H1 (cell line): ENCODE measurements around the gene DDT. TPM values are rescaled to one million over a fixed set of nuclear protein-coding genes. Genes with fewer than 3 reads are reported as not detected.

Experiments
- CTCF ChIA-PET: fragments of 300-600 bp; sonication (Branson Sonifier 250); formaldehyde crosslinking; loops from one replicate; lab custom pipeline; 2021; ENCODE audit not compliant: partially characterized antibody; lab: Charles Lee
- POLR2A ChIA-PET: fragments of 300-600 bp; sonication (Branson Sonifier 250); formaldehyde crosslinking; loops from one replicate; lab custom pipeline; 2021; ENCODE audit warnings: inconsistent platforms; ENCODE audit not compliant: partially characterized antibody; lab: Charles Lee
- DNase-seq, 2 experiments: peaks; one replicate each; pipeline versions ENCODE4 v3.0.0 to v3.0.0-alpha.2; 2010 to 2022; ENCODE audit warnings: low spot score in 2 of 2, low read depth in 1 of 2, mixed read lengths in 1 of 2
- FAIRE-seq: peaks from 2 replicates; lab custom pipeline; 2011; peaks lifted over from hg19 to GRCh38; lab: Jason Lieb, UNC
- H2AFZ ChIP-seq: 2 replicates; pipeline ENCODE4 v1.8.1; 2012; ENCODE audit warnings: low read length, inconsistent platforms
- H2AK5ac ChIP-seq: 2 replicates; pipeline ENCODE4 v1.6.1; 2013; ENCODE audit warnings: low read depth, low read length
- H2BK120ac ChIP-seq: replicated peaks from 2 replicates; pipeline ENCODE3; 2013; ENCODE audit warnings: low read depth, low read length, inconsistent platforms
- H2BK12ac ChIP-seq: 2 replicates; pipeline ENCODE4 v1.6.1; 2013; ENCODE audit warnings: low read depth, low read length
- H2BK15ac ChIP-seq: 2 replicates; pipeline ENCODE4 v1.6.1; 2013; ENCODE audit warnings: low read length
- H2BK20ac ChIP-seq: 2 replicates; pipeline ENCODE4 v1.6.1; 2013; ENCODE audit warnings: low read length
- H2BK5ac ChIP-seq: 2 replicates; pipeline ENCODE4 v1.6.1; 2013; ENCODE audit warnings: low read depth, low read length
- H3K14ac ChIP-seq: 2 replicates; pipeline ENCODE4 v1.6.1; 2013; ENCODE audit warnings: inconsistent platforms; ENCODE audit not compliant: insufficient read length
- H3K18ac ChIP-seq: 2 replicates; pipeline ENCODE4 v1.6.1; 2013; ENCODE audit warnings: low read length; ENCODE audit errors: extremely low read depth
- H3K23ac ChIP-seq: 2 replicates; pipeline ENCODE4 v1.6.1; 2013; ENCODE audit warnings: inconsistent platforms; ENCODE audit not compliant: insufficient read length
- H3K23me2 ChIP-seq: 2 replicates; pipeline ENCODE4 v1.6.1; 2013; ENCODE audit warnings: low read depth, low read length
- H3K27ac ChIP-seq: 2 replicates; pipeline ENCODE4 v1.6.1; 2011; ENCODE audit warnings: low read depth, low read length, inconsistent platforms
- H3K27me3 ChIP-seq, 4 experiments: replicated peaks in 1 of 4; 1 replicate in 1 of 4; 2 replicates in 3 of 4; pipeline versions ENCODE4 v1.6.1 to v1.8.1; 2011 to 2013; ENCODE audit warnings: low read length in 3 of 4, mild to moderate bottlenecking in 3 of 4, inconsistent platforms in 2 of 4, mixed read lengths in 2 of 4, moderate library complexity in 1 of 4; ENCODE audit not compliant: control insufficient read depth in 3 of 4, insufficient read depth in 3 of 4; ENCODE audit errors: extremely low read depth in 1 of 4
- H3K36me3 ChIP-seq, 4 experiments: 2 replicates each; pipeline versions ENCODE4 v1.6.1 to v1.8.1; 2011 to 2013; ENCODE audit warnings: mild to moderate bottlenecking in 4 of 4, low read length in 3 of 4, moderate library complexity in 2 of 4, control low read depth in 1 of 4, inconsistent platforms in 1 of 4; ENCODE audit not compliant: insufficient read depth in 4 of 4, control insufficient read depth in 2 of 4
- H3K4ac ChIP-seq: replicated peaks from 2 replicates; pipeline ENCODE3; 2013; ENCODE audit warnings: low read length, low read depth, mixed read lengths, inconsistent platforms; ENCODE audit not compliant: insufficient read length
- H3K4me1 ChIP-seq, 4 experiments: replicated peaks in 1 of 4; 1 replicate in 1 of 4; 2 replicates in 3 of 4; pipeline versions ENCODE4 v1.6.1 to v1.8.1; 2011 to 2013; ENCODE audit warnings: low read length in 3 of 4, inconsistent platforms in 2 of 4, mixed read lengths in 1 of 4; ENCODE audit not compliant: insufficient read depth in 4 of 4, control insufficient read depth in 3 of 4
- H3K4me2 ChIP-seq, 2 experiments: 2 replicates each; pipeline versions ENCODE4 v1.6.1 to v1.8.1; 2011 to 2013; ENCODE audit warnings: low read depth in 2 of 2, low read length in 2 of 2, control low read depth in 1 of 2, inconsistent platforms in 1 of 2, mild to moderate bottlenecking in 1 of 2; ENCODE audit not compliant: insufficient read depth in 1 of 2
- H3K4me3 ChIP-seq, 4 experiments: fragments of 200-600, 300-600 bp in 1 of 4; sonication (generic), shearing (Covaris generic), sonication (Bioruptor Twin) in 1 of 4; 2 replicates each; pipeline versions ENCODE4 v1.5.1 to v1.8.1; 2011 to 2016; ENCODE audit warnings: low read length in 4 of 4, low read depth in 3 of 4, control low read depth in 2 of 4, inconsistent platforms in 2 of 4, mild to moderate bottlenecking in 2 of 4, mixed read lengths in 1 of 4, moderate library complexity in 1 of 4; ENCODE audit not compliant: insufficient read depth in 2 of 4; ENCODE audit errors: extremely low read depth in 1 of 4
- H3K56ac ChIP-seq: replicated peaks from 2 replicates; pipeline ENCODE3; 2013; ENCODE audit warnings: low read depth, mild to moderate bottlenecking, mixed read lengths, low read length, inconsistent platforms; ENCODE audit not compliant: insufficient read length
- H3K79me1 ChIP-seq: 2 replicates; pipeline ENCODE4 v1.6.1; 2013; ENCODE audit warnings: low read depth, low read length, control low read depth
- H3K79me2 ChIP-seq, 2 experiments: 2 replicates each; pipeline versions ENCODE4 v1.6.1 to v1.8.1; 2012 to 2013; ENCODE audit warnings: low read length in 2 of 2, mild to moderate bottlenecking in 2 of 2, inconsistent platforms in 1 of 2; ENCODE audit not compliant: insufficient read depth in 2 of 2, control insufficient read depth in 1 of 2
- H3K9ac ChIP-seq, 4 experiments: replicated peaks in 1 of 4; 1 replicate in 1 of 4; 2 replicates in 3 of 4; pipeline versions ENCODE4 v1.6.1 to v1.8.1; 2011 to 2013; ENCODE audit warnings: low read depth in 3 of 4, low read length in 3 of 4, control low read depth in 2 of 4, mild to moderate bottlenecking in 2 of 4, moderate library complexity in 2 of 4, inconsistent platforms in 1 of 4; ENCODE audit errors: extremely low read depth in 1 of 4
- H3K9me3 ChIP-seq, 2 experiments: 2 replicates each; pipeline versions ENCODE4 v1.6.1 to v1.8.1; 2012 to 2013; ENCODE audit warnings: mild to moderate bottlenecking in 2 of 2, moderate library complexity in 2 of 2, control low read depth in 1 of 2, inconsistent platforms in 1 of 2, low read depth in 1 of 2, low read length in 1 of 2, mixed read lengths in 1 of 2; ENCODE audit not compliant: insufficient read depth in 2 of 2
- H4K20me1 ChIP-seq, 2 experiments: replicated peaks in 1 of 2; 2 replicates each; pipeline versions ENCODE3 to v1.8.1; 2011 to 2013; ENCODE audit warnings: inconsistent platforms in 2 of 2, low read length in 2 of 2, mild to moderate bottlenecking in 1 of 2; ENCODE audit not compliant: insufficient read depth in 2 of 2, control insufficient read depth in 1 of 2
- H4K5ac ChIP-seq: 2 replicates; pipeline ENCODE4 v1.6.1; 2013; ENCODE audit warnings: low read length, low read depth, mixed read lengths, inconsistent platforms; ENCODE audit not compliant: insufficient read length
- H4K8ac ChIP-seq: 2 replicates; pipeline ENCODE4 v1.8.0; 2013; ENCODE audit warnings: mild to moderate bottlenecking, moderate library complexity, low read length, inconsistent platforms; ENCODE audit not compliant: insufficient read depth; ENCODE audit errors: extremely low read depth
- H4K91ac ChIP-seq: replicated peaks from 2 replicates; pipeline ENCODE3; 2013; ENCODE audit warnings: low read length, mixed read lengths, inconsistent platforms; ENCODE audit not compliant: insufficient read length
- CEBPB ChIP-seq: IDR thresholded peaks from 2 replicates; pipeline ENCODE4 v1.6.1; 2012; ENCODE audit warnings: low read depth, low read length
- GABPA ChIP-seq: IDR thresholded peaks from 2 replicates; pipeline ENCODE4 v1.6.1; 2011; ENCODE audit warnings: mild to moderate bottlenecking, low read length, moderate library complexity, borderline replicate concordance; ENCODE audit not compliant: insufficient read depth
- HDAC2 ChIP-seq, 2 experiments: fragments of 300-600 bp in 1 of 2; sonication (generic) in 1 of 2; IDR thresholded peaks; 2 replicates each; pipeline ENCODE4 v1.6.1; 2011 to 2012; ENCODE audit warnings: low read depth in 2 of 2, low read length in 2 of 2, mild to moderate bottlenecking in 2 of 2, moderate library complexity in 2 of 2, borderline replicate concordance in 1 of 2, inconsistent platforms in 1 of 2
- KDM1A ChIP-seq: fragments of 200-600, 300-600 bp; sonication (generic); IDR thresholded peaks from 2 replicates; pipeline ENCODE4 v1.7.1; 2016; ENCODE audit warnings: mild to moderate bottlenecking, low read length, borderline replicate concordance
- POLR2A ChIP-seq, 2 experiments: IDR thresholded peaks; 1 replicate in 1 of 2; 2 replicates in 1 of 2; pipeline ENCODE4 v1.6.1; 2011; ENCODE audit warnings: low read depth in 2 of 2, low read length in 2 of 2, mild to moderate bottlenecking in 2 of 2; ENCODE audit errors: control extremely low read depth in 1 of 2
- POLR2AphosphoS5 ChIP-seq: IDR thresholded peaks from 2 replicates; pipeline ENCODE4 v1.6.1; 2011; ENCODE audit warnings: low read depth, low read length
- RNF2 ChIP-seq: fragments of 200-900, 300-1000 bp; sonication (generic); IDR thresholded peaks from 2 replicates; pipeline ENCODE4 v1.7.1; 2016; ENCODE audit warnings: borderline replicate concordance, low read depth, mild to moderate bottlenecking, antibody characterized with exemption, low read length; ENCODE audit not compliant: poor library complexity, severe bottlenecking; ENCODE audit errors: missing control alignments
- SIRT6 ChIP-seq: IDR thresholded peaks from one replicate; pipeline ENCODE4 v1.7.1; 2012; ENCODE audit warnings: low read length, inconsistent platforms
- SRF ChIP-seq: IDR thresholded peaks from 2 replicates; pipeline ENCODE4 v1.6.1; 2011; ENCODE audit warnings: mild to moderate bottlenecking, low read depth, low read length, moderate library complexity
- WGBS, 2 experiments: shearing (Covaris generic) in 1 of 2; methylation state at CpG; one replicate each; pipeline versions ENCODE4 v1.1.6 to v1.1.7; 2013 to 2015; ENCODE audit warnings: low lambda C conversion rate in 2 of 2, mixed read lengths in 2 of 2, inconsistent platforms in 1 of 2, low coverage in 1 of 2, missing lambda C conversion rate in 1 of 2; ENCODE audit not compliant: insufficient replicate concordance in 2 of 2, insufficient coverage in 1 of 2, insufficient read length in 1 of 2; ENCODE audit errors: extremely low coverage in 1 of 2, missing lambda C conversion rate in 1 of 2; 5-methylcytosine and 5-hydroxymethylcytosine counted together
- polyA plus RNA-seq, 7 experiments: library from polyadenylated mRNA; depleted of rRNA in 3 of 7; stranded (reverse) in 5 of 7; unstranded in 2 of 7; fragments of >200 nt in 5 of 7; fragments of 200-250 nt in 2 of 7; gene quantifications; 1 replicate in 5 of 7; 2 replicates in 1 of 7; 4 replicates in 1 of 7; pipeline versions ENCODE4 v1.2.1 to v1.2.3, GENCODE V29; 2011 to 2013; ENCODE audit warnings: missing spikeins in 2 of 7, mixed read lengths in 2 of 7
- total RNA-seq: library from RNA; stranded (reverse); fragmentation: NEBNext Ultra II Directional; extraction: Animal tissue kit (Norgen Biotek cat#: 25700); gene quantifications from 2 replicates; pipeline ENCODE4 v1.2.1, GENCODE V29; 2021
- TF ChIP-seq, protein P1 (sequence below): IDR thresholded peaks from 2 replicates; pipeline ENCODE4 v1.6.1; 2011; ENCODE audit warnings: low read length, improper control_type of control experiment

The DDT gene
- total and polyA plus RNA-seq, 2 of the 8 experiments (the other 6 are each of a cell fraction or from before 2014, with no cell fraction given) = 106 to 341 TPM

DNA sequence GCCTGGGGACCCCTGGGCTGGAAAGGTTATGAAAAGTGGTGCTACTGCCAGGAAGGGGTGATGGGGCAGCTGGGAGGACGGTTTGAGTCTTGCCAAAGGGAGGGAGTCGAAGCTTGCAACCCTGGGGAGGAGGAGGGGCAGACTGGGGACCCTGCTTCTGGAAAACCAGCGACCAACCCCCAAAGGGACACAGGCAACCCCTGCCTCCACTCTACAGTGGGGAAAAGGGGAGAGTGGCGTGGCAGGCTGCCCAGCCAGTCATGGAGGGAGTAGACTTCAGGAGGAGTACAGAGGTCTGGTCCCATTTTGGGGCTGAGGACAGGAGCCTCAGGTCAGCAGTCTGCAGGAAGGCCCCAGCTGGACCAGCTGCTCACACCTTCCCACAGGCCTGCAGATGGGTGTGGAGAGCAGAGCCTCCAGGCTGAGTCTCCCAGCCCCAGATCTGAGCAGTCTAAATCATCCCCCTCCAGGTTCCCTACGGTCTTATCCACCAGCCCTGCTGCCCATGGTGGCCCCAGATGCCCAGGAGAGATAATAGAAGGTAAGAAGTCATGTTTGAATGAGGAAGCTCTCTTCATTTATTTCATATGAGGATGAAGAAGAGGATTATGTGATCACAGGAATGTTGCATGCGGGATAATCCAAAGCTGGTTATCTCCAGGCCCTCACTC lies 3.3 kb downstream of the DDT start:
- FAIRE-seq = no peak

More for the DNA sequence above, 3.3 kb downstream of the DDT start:
- Histone ChIP-seq H2BK120ac (no peak overlapping the region), H4K20me1 (peaks cover 9 to 18% of the 10 kb centered on the region in 2 experiments), H2AFZ (no peak overlapping the region), H4K91ac (no peak overlapping the region), H3K36me3 (peaks cover 5 to 26% (median 17%) of the 10 kb centered on the region in 4 experiments; a peak in 7 of 8 replicates), H3K4me1 (no peaks in the 10 kb centered on the region), H2BK5ac (no peak overlapping the region), H2AK5ac (no peak overlapping the region), H2BK12ac (no peak overlapping the region), H3K56ac (no peak overlapping the region), H3K18ac (no peak overlapping the region), H3K4me3 (no peak overlapping the region), H3K4ac (no peak overlapping the region), H3K9me3 (no peaks in the 10 kb centered on the region), H3K27ac (no peak overlapping the region), H3K9ac (no peak overlapping the region; a peak in 1 of 7 replicates), H3K23me2 (peaks cover 6% of the 10 kb centered on the region; the same call in 1 of the 2 replicates), H3K23ac (no peak overlapping the region), H4K5ac (no peak overlapping the region), H2BK20ac (no peak overlapping the region), H4K8ac (no peak overlapping the region), H3K79me1 (peaks cover 6% of the 10 kb centered on the region; the same call in 1 of the 2 replicates), H2BK15ac (no peak overlapping the region), H3K4me2 (no peak overlapping the region; a peak in 1 of 4 replicates), H3K79me2 (peaks cover 0 to 11% of the 10 kb centered on the region in 2 experiments; a peak in 1 of 4 replicates), H3K14ac (no peak overlapping the region), H3K27me3 (no peaks in the 10 kb centered on the region)
- ChIA-PET CTCF (interaction anchor here (1.2 to 1.5 kb wide), 2 partner anchors 41 to 42 kb away, joined by 3 read pairs; no protein-coding TSS in a partner anchor), POLR2A (interaction anchor here (0.7 to 1.8 kb wide), 9 partner anchors 33 to 206 kb away, joined by 3 to 11 read pairs (median 3); partner anchors contain the start of gene SLC2A11)
- peak in 1 of 2 experiments; percentile 36 for DNase-seq
- TF ChIP-seq SIRT6 (no peak), KDM1A (no peak), CEBPB (no peak), POLR2AphosphoS5 (peak; percentile 69), POLR2A (IDR thresholded peaks at IDR 0.05; ENCODE audit: control extremely low read depth in 1 of 2, low read depth in 2 of 2, low read length in 2 of 2) (peak; percentile 45 to 47; a peak in 2 of 3 replicates), RNF2 (no peak), GABPA (no peak), HDAC2 (IDR thresholded peaks at IDR 0.05; ENCODE audit: borderline replicate concordance in 1 of 2, low read depth in 2 of 2, low read length in 2 of 2) (no peak), SRF (no peak)
- TF ChIP-seq, protein P1, sequence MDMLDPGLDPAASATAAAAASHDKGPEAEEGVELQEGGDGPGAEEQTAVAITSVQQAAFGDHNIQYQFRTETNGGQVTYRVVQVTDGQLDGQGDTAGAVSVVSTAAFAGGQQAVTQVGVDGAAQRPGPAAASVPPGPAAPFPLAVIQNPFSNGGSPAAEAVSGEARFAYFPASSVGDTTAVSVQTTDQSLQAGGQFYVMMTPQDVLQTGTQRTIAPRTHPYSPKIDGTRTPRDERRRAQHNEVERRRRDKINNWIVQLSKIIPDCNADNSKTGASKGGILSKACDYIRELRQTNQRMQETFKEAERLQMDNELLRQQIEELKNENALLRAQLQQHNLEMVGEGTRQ = no peak
- 90% methylated on average over 5 of the region's 6 CpGs; no CpG with 5 or more reads in 1 of the 2 experiments for WGBS, 2 experiments
